ENCODE data around the gene NUDT12. TPM values are rescaled to one million over a fixed set of nuclear protein-coding genes. Genes with fewer than 3 reads are reported as not detected.

NUDT12 gene
- total RNA-seq, 1 experiment from 2014 or later: 9.2 TPM

GRCh38 chr5:103600086-103600485, 37.5 kb upstream of the NUDT12 start:
- no peak overlapping the region for H2AFZ ChIP-seq (ENCODE audit: low read length)
- intact Hi-C loops (cut with micrococcal nuclease): no loop called here
- H3K79me2 ChIP-seq (ENCODE audit: low read length): no peaks in the 10 kb centered on the region
- TF ChIP-seq EZH2 (IDR thresholded peaks at IDR 0.05; ENCODE audit: low read length, unreplicated experiment) (no peak), EZH2phosphoT487 (IDR thresholded peaks at IDR 0.05; ENCODE audit: borderline replicate concordance, low read length) (no peak)
- TF ChIP-seq, protein P1, sequence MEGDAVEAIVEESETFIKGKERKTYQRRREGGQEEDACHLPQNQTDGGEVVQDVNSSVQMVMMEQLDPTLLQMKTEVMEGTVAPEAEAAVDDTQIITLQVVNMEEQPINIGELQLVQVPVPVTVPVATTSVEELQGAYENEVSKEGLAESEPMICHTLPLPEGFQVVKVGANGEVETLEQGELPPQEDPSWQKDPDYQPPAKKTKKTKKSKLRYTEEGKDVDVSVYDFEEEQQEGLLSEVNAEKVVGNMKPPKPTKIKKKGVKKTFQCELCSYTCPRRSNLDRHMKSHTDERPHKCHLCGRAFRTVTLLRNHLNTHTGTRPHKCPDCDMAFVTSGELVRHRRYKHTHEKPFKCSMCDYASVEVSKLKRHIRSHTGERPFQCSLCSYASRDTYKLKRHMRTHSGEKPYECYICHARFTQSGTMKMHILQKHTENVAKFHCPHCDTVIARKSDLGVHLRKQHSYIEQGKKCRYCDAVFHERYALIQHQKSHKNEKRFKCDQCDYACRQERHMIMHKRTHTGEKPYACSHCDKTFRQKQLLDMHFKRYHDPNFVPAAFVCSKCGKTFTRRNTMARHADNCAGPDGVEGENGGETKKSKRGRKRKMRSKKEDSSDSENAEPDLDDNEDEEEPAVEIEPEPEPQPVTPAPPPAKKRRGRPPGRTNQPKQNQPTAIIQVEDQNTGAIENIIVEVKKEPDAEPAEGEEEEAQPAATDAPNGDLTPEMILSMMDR (conservative IDR thresholded peaks at IDR 0.05; ENCODE audit: low read depth, low read length): no peak
- H3K9me2 ChIP-seq (replicated peaks; ENCODE audit: low read length): no peaks in the 10 kb centered on the region
- no peak overlapping the region for H3K4me2 ChIP-seq (ENCODE audit: low read length)
- H3K9me3 ChIP-seq (ENCODE audit: low read length): no peaks in the 10 kb centered on the region
- H3K4me1 ChIP-seq (ENCODE audit: insufficient read depth, low read length): no peaks in the 10 kb centered on the region
- DNase-seq (no peak), ATAC-seq (no peak)
- no peaks in the 10 kb centered on the region for H4K20me1 ChIP-seq (ENCODE audit: low read length)
- H3K4me3 ChIP-seq (ENCODE audit: low read length): no peak overlapping the region
- H3K9ac ChIP-seq (ENCODE audit: low read length): no peak overlapping the region
- POLR2A ChIA-PET (ENCODE audit: unreplicated experiment): no interaction called here
- H3F3A ChIP-seq (ENCODE audit: low read length, unreplicated experiment): no peaks in the 10 kb centered on the region
- no peaks in the 10 kb centered on the region for H3K36me3 ChIP-seq (ENCODE audit: low read depth, low read length)
- no peak overlapping the region for H3K27ac ChIP-seq (ENCODE audit: low read length)
- CTCF ChIA-PET: no interaction called here
- H3K27me3 ChIP-seq (ENCODE audit: low read length): no peaks in the 10 kb centered on the region
- no TSS peak for BruUV-seq (replicated peaks)

GRCh38 chr5:103598997-103599566, 36.5 kb upstream of the NUDT12 start:
- H3K9me3 ChIP-seq (ENCODE audit: low read length): no peaks in the 10 kb centered on the region
- H3K9me2 ChIP-seq (replicated peaks; ENCODE audit: low read length): no peaks in the 10 kb centered on the region
- intact Hi-C loops (cut with micrococcal nuclease): no loop called here
- H3K4me2 ChIP-seq (ENCODE audit: low read length): no peak overlapping the region
- H3K4me3 ChIP-seq (ENCODE audit: low read length): no peak overlapping the region
- CTCF ChIA-PET: no interaction called here
- no peaks in the 10 kb centered on the region for H3K4me1 ChIP-seq (ENCODE audit: insufficient read depth, low read length)
- H2AFZ ChIP-seq (ENCODE audit: low read length): no peak overlapping the region
- H3K27me3 ChIP-seq (ENCODE audit: low read length): no peaks in the 10 kb centered on the region
- H3K79me2 ChIP-seq (ENCODE audit: low read length): no peaks in the 10 kb centered on the region
- DNase-seq (no peak), ATAC-seq (no peak)
- H3F3A ChIP-seq (ENCODE audit: low read length, unreplicated experiment): no peaks in the 10 kb centered on the region
- H3K27ac ChIP-seq (ENCODE audit: low read length): no peak overlapping the region
- H3K9ac ChIP-seq (ENCODE audit: low read length): no peak overlapping the region
- H3K36me3 ChIP-seq (ENCODE audit: low read depth, low read length): no peaks in the 10 kb centered on the region
- POLR2A ChIA-PET (ENCODE audit: unreplicated experiment): no interaction called here
- TF ChIP-seq EZH2phosphoT487 (IDR thresholded peaks at IDR 0.05; ENCODE audit: borderline replicate concordance, low read length): no peak
- TF ChIP-seq, protein P1 (conservative IDR thresholded peaks at IDR 0.05; ENCODE audit: low read depth, low read length): no peak
- no peak for TF ChIP-seq EZH2 (IDR thresholded peaks at IDR 0.05; ENCODE audit: low read length, unreplicated experiment)
- BruUV-seq (replicated peaks): no TSS peak
- no peaks in the 10 kb centered on the region for H4K20me1 ChIP-seq (ENCODE audit: low read length)

DNA sequence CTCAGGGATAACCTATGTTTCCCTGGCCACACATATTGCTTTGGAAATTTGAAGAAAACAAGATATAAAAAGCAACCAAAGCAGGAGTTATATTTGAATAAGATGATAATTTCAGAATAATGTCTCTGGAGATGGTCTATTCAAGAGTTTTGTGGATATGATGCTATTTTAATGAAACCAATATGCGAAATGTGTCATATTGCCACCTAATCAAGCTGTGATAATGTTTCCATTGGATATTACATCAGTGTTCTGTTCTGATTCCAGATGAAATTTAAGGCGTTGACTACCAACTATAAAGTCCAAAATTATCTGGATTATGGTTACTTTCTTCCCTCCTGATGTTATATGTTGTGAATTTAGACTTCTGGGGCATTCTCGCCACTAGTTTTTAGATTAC, 27.6 kb upstream of the NUDT12 start:
- H3F3A ChIP-seq (ENCODE audit: low read length, unreplicated experiment): no peaks in the 10 kb centered on the region
- H4K20me1 ChIP-seq (ENCODE audit: low read length): no peaks in the 10 kb centered on the region
- ATAC-seq (no peak), DNase-seq (no peak)
- H3K4me3 ChIP-seq (ENCODE audit: low read length): no peak overlapping the region
- no peak overlapping the region for H3K4me2 ChIP-seq (ENCODE audit: low read length)
- TF ChIP-seq, protein P1 (conservative IDR thresholded peaks at IDR 0.05; ENCODE audit: low read depth, low read length): no peak
- TF ChIP-seq EZH2 (IDR thresholded peaks at IDR 0.05; ENCODE audit: low read length, unreplicated experiment) (no peak), EZH2phosphoT487 (IDR thresholded peaks at IDR 0.05; ENCODE audit: borderline replicate concordance, low read length) (no peak)
- intact Hi-C loops (cut with micrococcal nuclease): no loop called here
- H3K9me2 ChIP-seq (replicated peaks; ENCODE audit: low read length): no peaks in the 10 kb centered on the region
- H3K27me3 ChIP-seq (ENCODE audit: low read length): no peaks in the 10 kb centered on the region
- H3K9ac ChIP-seq (ENCODE audit: low read length): no peak overlapping the region
- no peak overlapping the region for H2AFZ ChIP-seq (ENCODE audit: low read length)
- no peak overlapping the region for H3K27ac ChIP-seq (ENCODE audit: low read length)
- ChIA-PET POLR2A (ENCODE audit: unreplicated experiment) (no interaction called here), CTCF (interaction anchor here (1.0 kb wide), 1 partner anchor 8 kb away, joined by 3 read pairs; no protein-coding TSS in a partner anchor)
- no TSS peak for BruUV-seq (replicated peaks)
- H3K4me1 ChIP-seq (ENCODE audit: insufficient read depth, low read length): no peaks in the 10 kb centered on the region
- H3K9me3 ChIP-seq (ENCODE audit: low read length): no peaks in the 10 kb centered on the region
- no peaks in the 10 kb centered on the region for H3K36me3 ChIP-seq (ENCODE audit: low read depth, low read length)
- no peaks in the 10 kb centered on the region for H3K79me2 ChIP-seq (ENCODE audit: low read length)

Data from PC-3 (cell line).